HT1080 (cell line): ENCODE measurements around the gene LRCOL1. TPM values are rescaled to one million over a fixed set of nuclear protein-coding genes. Genes with fewer than 3 reads are reported as not detected.

Experiments
- DNase-seq: peaks from one replicate; pipeline ENCODE4 v3.0.0-alpha.2; 2015; ENCODE audit warnings: low read depth
- polyA plus RNA-seq, 2 experiments: library from polyadenylated mRNA; depleted of rRNA; stranded (reverse); fragments of >200 nt; gene quantifications; 2 replicates each; pipeline ENCODE4 v1.2.3, GENCODE V29; 2015
- total RNA-seq: library from RNA; depleted of rRNA; stranded (reverse); fragments of >200 nt; shearing (Covaris generic); gene quantifications from 2 replicates; pipeline ENCODE4 v1.2.3, GENCODE V29; 2014; rRNA removed

LRCOL1 gene
- not detected in 2 replicates for total RNA-seq
- not detected in 2 replicates for polyA plus RNA-seq (2015; cell fraction: cytosol; rRNA removed)
- not detected in 2 replicates for polyA plus RNA-seq (2015; cell fraction: nucleus; rRNA removed)

DNA sequence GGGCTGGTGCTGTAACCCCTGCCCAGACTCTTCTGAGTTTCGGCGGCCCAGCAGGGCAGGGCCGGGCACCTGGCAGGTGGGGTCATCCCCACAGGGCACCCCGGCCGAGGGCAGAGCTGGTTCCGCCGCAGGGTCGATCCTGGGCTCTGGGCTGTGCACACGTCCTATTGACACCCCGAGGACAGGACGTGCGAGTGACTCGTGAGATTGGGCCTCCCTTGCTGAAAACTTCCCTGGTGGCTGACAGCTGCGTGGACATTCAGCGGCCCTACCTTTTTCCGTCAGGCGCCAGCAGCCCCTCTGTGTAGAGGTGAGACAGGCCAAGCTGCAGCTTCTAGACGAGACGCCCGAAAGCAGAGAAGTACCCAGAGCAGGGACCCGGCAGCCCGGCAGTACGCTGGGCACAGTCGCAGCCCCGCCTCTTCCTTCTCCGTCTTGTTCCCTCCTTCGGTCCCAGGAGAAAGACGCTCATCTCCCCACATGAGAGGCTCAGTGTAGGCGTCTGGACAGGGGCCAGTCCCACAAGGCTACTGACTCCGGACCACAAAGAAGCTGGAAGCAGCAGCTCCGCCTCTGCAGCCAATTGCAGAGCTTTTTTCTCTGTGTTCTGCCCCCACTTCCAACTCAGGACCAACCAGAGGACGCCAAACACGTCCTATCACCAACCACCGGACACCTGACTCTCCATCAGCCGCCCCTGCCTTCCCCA, at the start of gene LRCOL1:
LRCOL1 (minus strand) TSS at position 532 of the 709 bp plus-strand sequence. CDS start 4,331 bp downstream, outside the sequence.
- DNase-seq = peak; percentile 19

DNA sequence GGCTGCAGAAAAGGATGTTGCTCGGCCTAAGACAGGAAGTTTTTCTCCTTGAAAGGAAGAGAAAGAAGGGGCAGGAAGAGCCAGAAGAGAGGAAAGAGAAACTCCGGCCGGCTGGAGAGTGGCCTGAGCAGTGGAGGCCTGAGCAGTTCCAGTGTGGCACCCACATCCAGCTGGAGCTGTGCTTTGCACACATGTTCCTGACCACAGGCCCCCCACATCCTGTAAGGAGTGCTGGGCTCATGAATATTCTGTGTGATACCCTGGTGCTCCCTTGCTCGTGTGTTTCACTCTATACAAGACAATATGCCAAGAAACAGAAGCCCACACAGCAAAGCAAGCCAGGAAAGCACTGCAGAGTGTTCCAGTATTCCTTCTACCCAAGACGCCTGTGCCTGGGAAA, 49.7 kb upstream of the LRCOL1 start:
- no peak for DNase-seq

DNA sequence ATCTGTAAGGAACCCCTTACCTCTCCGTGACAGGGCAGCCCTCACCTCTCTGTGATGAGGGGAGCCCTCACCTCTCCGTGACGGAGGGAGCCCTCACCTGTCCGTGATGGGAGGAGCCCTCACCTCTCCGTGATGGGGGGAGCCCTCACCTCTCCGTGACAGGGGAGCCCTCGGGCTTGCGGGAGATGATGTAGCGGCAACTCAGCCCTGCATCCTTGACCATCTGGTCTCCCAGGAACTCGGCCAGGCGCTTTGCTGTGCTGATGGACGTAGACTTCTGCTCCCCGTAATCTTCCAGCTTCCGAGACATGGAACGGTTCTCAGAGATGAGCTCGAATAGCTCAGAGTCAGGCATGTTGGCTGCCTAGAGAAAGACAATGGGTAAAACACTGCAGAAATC, 48.8 kb upstream of the LRCOL1 start:
- DNase-seq = no peak

DNA sequence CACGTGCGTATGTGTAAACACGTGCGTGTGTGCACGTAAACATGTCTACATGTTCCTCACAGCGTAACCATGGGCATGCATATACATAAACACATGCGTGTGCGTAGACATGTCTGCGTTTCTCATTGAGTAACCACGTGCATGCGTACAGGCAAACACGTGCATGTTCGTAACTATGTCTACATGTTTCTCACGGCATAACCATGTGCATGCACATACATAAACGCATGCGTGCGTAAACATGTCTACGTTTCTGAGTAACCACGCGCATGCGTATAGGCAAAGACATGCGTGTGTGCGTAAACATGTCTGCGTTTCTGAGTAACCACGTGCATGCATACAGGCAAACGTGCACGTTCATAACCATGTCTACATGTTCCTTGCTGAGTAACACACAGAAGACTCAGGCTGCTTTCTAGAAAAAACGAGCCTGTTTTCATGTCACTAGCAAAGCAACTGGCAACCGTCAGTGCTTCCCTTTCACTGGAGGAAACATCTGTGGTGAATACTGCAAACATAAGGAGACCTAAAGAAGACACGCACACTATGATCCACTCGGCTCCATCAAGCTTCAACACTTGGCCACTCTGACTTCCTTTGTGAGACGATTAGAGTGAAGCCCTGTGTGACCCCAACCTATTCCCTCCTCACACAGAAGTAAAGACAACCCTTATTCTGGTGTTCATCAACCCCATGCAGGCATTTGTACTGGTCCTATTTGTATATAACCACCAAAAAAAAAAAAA, 47.9 kb upstream of the LRCOL1 start:
- DNase-seq = no peak

DNA sequence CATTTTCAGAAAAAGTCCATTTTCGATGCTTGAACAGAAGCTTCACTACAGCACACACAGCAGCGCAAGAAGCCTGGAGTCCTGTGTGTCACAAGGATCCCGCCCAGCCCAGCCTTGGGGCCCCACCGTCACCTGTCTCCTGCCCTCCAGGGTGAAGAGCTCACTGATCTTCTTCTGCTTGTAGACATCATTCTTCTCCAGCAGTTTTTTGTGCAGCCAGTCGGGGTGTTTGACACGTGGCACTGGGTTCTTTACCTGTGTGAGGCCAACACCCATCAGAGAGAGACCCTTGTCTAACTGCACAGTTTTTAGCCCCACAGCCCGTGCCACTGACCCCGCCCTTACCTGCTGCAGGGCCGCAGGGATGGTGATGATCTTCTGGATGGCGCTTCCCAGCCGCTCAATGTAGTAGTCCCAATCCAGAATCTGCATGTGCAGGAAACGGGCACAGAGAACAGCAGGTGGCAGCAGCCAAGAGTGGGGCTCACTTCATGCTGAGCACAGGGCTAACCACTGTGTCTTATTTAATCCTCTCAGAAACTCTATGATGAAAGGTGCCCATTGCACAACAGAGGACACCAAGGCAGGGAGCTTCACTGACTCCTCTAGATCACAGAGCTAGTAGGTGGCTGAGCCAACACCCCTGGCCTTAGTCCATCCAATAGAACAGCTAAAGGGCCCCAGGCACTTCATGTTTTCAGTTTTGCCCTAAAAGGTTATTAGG, 46.8 kb upstream of the LRCOL1 start:
- no peak for DNase-seq

DNA sequence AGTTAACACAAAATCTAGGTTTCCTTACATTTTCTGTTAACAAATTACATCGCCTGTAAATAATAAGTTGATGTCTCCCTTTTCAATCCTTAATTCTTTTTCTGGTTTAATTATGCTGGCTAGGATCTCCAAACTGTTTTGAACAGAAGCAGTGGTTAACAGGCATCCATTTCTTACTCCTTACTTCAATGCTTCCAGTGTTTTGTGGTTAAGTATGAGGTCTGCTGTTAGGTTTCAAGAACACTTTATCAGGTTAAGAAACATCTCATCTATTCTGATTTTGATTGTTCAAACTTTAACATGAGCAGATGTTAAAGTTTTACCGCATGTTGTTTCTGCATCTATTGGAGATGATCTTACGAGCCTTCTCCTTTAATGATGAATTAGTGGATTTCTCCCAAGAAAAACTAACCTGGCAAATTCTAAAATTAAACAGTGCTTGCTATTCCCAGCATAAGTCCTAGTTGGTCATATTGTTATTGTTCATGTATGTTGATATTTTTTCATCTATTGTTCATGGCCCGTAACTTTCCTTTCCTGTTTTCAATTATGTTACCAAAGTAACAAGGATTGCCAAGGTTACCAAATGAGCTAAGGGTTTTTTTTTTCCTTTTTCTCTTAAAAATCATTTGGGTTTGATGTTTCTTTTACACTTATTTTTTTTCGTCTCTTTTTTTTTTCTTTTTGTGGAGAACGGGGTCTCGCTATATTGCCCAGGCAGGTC, 43.3 kb upstream of the LRCOL1 start:
- no peak for DNase-seq

DNA sequence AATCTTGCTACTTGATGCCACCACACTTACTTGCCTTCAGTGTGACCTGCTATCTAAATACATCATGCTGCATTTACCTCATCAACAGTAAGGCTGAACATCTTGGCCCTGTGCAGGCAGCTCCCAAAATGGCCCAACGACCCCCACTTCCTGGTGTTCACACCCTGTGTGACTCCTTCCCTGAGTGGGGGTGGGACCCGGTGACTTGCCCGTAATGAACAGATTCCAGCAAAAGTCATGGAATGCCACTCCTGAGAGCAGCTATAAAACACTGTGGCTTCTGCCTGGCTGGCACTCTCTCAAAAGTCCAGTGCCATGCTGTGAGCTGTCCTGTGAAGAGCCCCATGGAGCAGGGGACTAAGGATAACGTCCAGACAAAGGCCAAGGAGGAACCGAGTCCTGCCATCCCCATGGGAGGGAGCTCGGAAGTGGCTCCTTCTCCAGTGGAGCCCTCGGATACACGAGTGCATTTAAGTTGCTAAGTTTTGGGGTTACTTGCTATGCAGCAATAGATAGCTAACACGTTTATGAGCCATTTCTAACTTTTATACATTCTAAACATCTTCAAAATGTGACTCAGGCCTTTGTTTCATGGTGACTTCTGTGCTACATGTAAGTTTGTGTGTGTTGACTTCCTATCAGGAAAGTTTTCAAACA, 41.2 kb upstream of the LRCOL1 start:
- no peak for DNase-seq

DNA sequence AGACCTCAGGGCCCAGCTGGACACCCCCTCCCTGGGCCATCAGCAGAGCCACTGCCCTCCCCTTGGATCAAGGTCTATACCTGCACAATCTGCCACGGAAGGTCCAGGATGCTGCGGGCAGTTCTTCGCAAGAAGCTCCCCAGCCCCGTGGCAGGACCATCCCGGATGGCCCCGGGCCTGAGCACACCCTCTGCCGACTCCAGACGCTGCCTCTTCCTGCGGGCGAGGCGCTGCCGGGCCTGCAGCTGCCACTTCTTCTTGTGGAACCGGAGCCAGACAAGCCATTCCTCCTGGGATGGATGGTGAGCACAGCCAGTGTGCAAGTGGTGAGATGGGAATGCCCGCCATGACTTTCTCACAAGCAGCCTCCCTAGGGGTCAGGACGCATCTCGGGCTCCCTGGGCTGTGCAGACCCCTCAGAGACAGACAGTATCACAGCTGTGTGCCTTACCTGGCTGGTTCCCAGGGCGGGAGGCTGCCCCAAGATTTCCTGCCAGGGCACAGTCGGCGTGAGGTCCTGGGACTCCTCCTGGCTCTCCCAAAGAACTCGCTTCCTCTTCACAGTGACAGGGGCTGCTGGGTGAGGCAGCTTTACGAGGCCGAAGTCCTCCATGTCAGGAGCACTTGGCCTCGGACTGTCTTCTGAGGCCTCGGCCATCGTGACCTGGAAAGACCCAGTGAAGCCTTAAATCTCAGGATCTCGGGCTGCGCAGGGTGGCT, 39.0 kb upstream of the LRCOL1 start:
- no peak for DNase-seq

DNA sequence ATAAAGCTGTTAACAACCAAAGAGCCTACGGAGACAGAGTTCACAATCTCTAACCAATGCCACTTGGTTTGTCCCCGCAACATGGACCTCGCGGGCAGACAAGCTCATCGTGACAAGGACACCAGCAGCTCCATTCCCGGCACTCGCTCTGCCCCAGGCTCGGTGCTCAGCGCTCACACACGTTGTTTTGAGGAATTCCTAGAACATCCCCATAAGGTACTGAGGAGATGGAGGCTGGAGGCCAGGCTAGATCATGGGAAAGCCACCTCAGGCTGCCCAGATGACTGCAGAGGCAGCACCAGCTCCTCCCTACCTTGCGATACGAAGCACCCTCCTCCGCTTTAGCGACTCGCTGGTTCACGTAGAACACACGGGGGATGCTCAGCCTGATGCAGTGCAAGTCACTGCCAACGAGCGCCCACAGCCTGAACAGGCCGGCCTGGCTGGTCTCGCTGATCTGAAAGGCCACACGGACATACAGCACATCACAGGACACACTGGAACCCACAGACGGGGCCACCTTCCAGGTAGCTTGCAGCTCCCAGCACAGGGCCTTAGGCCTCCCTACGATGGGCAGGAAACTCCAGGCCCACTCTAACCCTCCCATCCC, 38.3 kb upstream of the LRCOL1 start:
- DNase-seq = no peak

DNA sequence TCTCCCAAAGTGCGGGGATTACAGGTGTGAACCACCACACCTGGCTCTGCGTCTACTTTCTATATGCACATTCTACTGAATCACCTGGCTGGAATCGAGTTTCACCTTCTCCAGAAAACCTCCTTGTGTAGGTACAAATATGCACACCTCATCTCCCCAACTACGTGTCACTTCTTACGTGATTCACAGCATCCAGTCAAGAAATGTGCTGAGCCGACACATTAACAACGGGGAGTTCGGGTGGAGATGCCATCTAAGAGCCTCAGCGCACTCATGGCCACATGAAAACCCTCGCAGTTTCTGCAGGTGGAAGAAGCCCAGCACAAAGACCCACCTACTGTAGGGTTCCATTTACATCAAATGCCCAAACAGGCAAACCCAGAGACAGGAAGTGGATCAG, 37.5 kb upstream of the LRCOL1 start:
- DNase-seq = no peak

DNA sequence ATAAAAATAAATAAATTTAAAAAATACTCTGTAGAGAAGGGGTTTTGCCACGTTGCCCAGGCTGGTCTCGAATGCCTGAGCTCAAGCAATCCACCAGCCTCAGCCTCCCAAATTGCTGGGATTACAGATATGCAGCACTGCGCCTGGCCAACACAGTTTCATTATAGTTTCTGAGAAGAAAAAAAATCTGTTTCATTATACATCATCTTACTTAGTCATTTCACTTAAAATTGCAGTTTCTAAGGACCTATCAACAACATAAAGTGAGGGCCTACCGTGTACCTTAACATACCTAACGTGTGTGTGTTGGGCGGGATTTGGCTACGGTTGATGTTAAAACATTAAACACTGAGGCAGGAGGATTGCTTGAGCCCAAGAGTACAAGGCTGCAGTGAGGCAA, 36.5 kb upstream of the LRCOL1 start:
- no peak for DNase-seq

DNA sequence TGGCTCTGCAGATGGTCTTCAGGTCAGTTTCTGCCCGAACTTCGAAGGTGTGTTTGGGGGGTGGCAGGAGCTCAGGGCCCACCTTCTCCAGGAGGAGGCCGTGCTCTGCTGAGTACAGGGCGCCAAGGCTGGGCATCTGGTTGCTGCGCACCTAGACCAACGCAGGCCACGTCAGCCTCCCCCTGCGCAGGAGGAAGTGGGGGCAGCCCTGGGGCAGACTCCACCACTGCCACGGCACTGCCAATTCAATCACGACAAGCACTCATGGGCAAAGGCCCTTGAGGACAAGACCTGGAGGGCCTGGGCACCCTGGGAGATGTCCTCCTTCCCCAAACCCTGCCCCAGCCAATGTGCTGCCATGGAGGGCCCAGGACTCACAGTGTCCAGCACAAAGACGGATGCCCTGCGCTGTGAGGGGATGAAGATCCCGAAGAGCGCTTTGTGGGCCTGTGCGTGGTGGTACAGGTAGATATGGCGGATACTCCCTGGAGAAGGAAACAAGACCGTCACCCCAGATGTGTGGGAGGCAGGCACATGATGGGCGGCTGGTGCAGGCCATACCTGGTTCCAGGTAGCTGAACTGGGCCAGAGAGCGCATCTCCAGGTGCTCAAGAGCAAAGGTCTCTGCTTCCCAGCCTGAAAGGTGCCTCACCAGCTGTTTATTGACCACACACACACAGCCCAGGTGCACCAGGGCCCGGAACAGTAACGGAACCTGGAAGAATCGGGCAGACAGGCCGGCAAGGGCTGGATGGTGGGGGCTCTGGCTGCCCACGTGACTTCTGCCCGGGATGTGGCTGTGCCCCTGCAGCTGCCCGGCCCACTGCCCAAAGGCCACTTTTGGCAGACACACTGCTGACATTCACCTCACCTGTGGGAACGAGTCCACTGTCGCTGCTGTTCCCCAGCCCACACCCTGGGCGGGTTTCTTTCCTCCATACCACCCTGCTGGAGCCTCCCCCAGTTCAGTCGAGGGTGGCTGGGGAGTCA, 32.8 kb upstream of the LRCOL1 start:
- DNase-seq = no peak

DNA sequence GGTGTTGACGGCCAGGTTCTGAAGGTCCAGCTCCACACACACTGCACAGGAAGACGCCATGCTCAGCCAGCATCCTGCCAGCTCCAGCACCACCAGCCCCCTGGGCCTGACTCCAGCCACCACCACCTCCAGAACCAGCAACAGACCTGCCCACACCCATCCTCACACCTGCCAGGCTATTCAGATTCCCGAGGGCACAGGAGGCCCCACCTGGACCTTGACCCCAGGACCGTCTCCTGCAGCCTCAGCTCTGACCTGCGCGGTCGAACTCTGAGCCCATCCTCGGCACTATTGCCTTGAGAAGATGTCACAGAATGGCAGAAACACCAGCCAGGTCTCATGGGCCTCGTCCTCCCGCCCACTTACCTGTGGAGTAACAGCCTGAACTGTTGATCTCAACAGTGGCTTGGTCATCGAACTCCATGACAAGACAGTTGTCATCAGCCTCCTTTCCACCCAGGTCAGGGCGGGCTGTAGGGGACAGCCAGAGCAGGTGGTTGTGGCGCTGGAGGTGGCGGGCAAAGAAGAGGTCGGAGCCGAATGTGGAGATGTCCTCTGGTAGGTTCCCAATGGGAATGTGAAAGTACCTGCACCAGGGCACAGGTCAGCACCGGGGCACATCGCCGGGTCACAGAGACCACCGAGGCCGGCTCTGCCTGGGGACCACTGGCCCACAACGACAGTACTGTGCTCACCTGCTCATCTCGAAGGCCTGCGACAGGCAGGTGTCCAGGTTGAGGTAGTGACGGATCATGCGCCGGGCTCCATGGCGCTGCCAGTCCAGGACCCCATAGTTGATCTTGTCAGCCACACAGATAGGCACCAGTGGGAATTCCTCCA, 31.6 kb upstream of the LRCOL1 start:
- no peak for DNase-seq

DNA sequence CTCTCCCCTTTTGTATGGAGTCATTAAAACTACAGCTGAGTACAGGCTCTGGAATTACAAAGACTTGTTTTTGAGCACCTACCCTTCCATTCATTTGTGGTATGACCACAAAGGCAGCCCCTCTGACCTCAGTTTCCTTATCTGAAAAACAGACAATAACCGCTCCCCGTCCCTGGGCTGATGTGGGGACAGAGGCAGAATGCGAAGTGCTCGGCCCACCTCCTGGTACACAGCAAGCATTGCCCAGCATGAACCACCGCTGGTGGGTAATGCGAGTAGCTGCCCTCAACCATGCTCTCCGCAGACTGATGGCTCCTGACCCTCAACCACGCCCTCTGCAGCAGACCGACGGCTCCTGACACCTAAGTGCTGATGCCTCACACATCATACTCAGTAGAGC, 30.6 kb upstream of the LRCOL1 start:
- DNase-seq = no peak

DNA sequence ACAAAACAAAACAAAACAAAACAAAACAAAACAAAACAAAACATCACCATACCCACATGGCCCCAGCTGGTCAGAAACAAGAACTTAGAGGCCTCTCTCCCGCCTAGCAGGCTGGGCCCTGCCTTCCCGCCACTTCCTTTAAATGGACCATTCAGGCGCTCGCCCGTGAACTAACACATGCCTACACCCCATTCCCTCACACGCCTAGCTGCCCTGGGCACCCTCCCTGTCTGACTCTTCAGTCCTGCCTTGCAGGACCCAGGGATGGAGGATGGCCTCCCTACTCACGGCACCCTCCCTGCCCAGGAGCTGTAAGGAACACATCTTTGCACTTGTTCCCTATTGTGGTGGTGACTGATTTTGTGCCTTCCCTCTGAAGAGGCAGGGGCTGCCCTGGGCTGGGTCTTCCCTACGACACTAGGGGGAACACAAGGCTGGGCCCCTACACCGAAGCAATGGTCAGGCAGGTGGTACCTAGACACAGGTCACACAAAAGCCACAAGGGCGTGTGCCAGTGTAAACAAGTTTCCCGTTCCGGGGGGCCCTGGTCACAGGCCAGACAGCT, 29.7 kb upstream of the LRCOL1 start:
- DNase-seq = no peak

DNA sequence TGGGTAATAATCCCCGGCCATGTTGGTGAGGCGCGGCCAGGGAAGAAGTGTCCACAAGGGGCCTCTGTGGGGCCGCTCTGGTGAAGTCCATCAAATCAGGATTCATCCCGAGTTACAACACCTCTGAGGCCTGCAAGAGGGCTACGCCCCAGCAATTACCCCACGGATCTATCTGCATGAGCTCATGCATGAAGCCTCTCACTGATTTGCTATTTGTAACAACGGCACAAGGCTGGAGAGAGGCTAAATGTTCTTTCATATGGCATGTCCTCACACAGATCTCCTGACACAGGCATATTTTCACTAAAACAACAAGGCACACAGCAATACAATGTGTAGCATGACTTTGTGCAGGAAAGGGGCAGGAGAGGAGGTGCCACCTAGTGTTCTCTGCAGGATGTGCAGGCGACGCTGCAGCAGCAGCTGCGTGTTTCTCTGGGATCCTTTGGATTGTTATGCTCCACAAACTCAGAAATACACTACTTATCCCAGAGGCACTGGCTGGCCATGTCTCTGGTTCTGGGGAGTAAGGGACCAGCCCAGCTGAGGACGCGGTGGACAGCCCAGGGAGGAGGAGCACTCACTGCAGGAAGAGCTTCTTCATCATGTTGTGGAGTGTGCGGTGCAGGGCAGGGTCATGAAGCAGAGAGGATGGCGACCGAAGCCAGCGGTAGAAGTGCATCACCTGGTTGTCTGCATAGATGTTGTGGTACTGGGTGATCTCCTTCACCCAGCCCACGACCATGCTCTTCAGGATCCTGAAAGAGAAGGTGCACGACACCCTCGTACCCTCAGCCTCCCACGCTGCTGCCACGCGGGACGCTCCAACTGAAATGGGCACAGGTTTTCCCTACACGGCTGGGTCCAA, 28.4 kb upstream of the LRCOL1 start:
- peak; percentile 36 for DNase-seq
